ENCODE data around the gene TSSC4. TPM values are rescaled to one million over a fixed set of nuclear protein-coding genes. Genes with fewer than 3 reads are reported as not detected.

TSSC4 gene
- total RNA-seq, 1 donor from 2014 or later, result 40.6 TPM

DNA sequence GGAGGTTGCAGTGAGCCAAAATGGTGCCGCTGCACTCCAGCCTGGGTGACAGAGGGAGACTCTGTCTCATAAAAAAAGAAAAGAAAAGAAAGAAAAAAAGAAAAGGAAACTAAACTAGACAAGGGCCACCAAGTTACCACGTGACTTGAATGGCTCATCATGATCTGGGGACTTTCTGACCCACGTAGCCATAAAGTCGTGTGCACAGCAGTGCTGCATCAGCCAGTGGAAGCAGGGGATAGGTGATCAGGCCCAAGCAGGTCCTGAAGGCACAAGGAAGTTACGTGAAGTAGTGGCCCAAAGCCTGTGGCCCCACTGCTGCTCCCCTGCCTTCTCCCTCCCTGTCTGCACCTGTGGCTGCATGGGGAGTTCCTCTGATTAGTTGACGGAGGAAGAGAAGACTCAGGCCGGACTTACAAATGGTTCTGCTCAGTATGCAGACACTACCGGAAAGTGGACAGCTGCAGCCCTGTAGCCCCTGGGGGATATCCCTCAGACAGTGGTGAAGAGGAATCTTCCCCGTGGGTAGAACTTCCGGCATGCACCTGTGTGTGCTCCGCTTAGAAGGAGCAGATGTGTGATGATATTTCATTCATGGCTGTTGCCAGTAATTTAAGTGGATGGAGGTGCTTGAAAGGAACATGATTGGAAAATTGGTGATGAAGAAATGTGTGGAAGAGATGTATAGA lies 41.7 kb upstream of the TSSC4 start:
- H3K36me3 ChIP-seq, result no peaks in the 10 kb centered on the region
- intact Hi-C loops (cut with DNase I), result no loop called here
- H3K9me3 ChIP-seq, result no peaks in the 10 kb centered on the region
- TF ChIP-seq CTCF (IDR thresholded peaks at IDR 0.05), result no peak
- H3K27me3 ChIP-seq, result no peaks in the 10 kb centered on the region
- H3K4me3 ChIP-seq, result no peak overlapping the region
- H3K4me1 ChIP-seq, result no peaks in the 10 kb centered on the region
- ATAC-seq (no peak), DNase-seq (peak; percentile 21)
- H3K27ac ChIP-seq, result no peak overlapping the region

DNA sequence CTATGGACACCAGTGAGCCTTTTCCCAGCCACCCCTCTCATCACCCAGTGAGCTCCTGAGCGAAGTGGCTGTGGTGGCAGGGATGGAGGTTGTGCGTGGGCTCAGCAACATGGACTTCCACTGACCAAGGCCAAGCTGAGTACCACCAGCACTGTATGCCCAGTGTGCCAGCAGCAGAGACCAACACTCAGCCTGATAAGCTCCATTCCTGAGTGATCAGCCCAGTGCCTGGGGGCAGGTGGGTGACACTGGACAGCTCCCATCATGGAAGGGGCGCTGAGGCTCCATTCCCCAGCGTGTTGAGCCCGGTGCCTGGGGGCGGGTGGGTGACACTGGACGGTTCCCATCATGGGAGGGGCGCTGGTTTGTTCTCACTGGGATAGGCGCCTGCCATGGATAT lies 41.0 kb upstream of the TSSC4 start:
- Histone ChIP-seq H3K27me3 (no peaks in the 10 kb centered on the region), H3K4me3 (no peak overlapping the region), H3K36me3 (no peaks in the 10 kb centered on the region), H3K4me1 (no peaks in the 10 kb centered on the region), H3K27ac (no peak overlapping the region), H3K9me3 (no peaks in the 10 kb centered on the region)
- peak; percentile 47 for DNase-seq
- intact Hi-C loops (cut with DNase I), result no loop called here
- ATAC-seq, result no peak
- TF ChIP-seq CTCF (IDR thresholded peaks at IDR 0.05), result no peak

- Histone ChIP-seq H3K27ac (no peak overlapping the region), H3K4me1 (no peaks in the 10 kb centered on the region), H3K4me3 (no peak overlapping the region), H3K36me3 (no peaks in the 10 kb centered on the region), H3K9me3 (no peaks in the 10 kb centered on the region), H3K27me3 (no peaks in the 10 kb centered on the region)
- intact Hi-C loops (cut with DNase I), result no loop called here
- no peak for TF ChIP-seq CTCF (IDR thresholded peaks at IDR 0.05)
- DNase-seq (peak; percentile 60), ATAC-seq (no peak)
These were observed 40.4 kb upstream of the TSSC4 start for GRCh38 chr11:2360081-2360642.

- ATAC-seq, result peak; percentile 62
These were observed 39.0 kb upstream of the TSSC4 start for GRCh38 chr11:2361565-2361964.

GRCh38 chr11:2362414-2362813 lies 38.1 kb upstream of the TSSC4 start:
- no peak for TF ChIP-seq CTCF (IDR thresholded peaks at IDR 0.05)
- Histone ChIP-seq H3K4me1 (peaks cover 5% of the 10 kb centered on the region), H3K27me3 (no peaks in the 10 kb centered on the region), H3K36me3 (no peaks in the 10 kb centered on the region), H3K4me3 (no peak overlapping the region), H3K27ac (no peak overlapping the region), H3K9me3 (no peaks in the 10 kb centered on the region)
- intact Hi-C loops (cut with DNase I), result no loop called here
- no peak for ATAC-seq
- peak; percentile 28 for DNase-seq

More at GRCh38 chr11:2361565-2361964, 39.0 kb upstream of the TSSC4 start:
- Histone ChIP-seq H3K4me3 (no peak overlapping the region), H3K4me1 (peaks cover 5% of the 10 kb centered on the region), H3K9me3 (no peaks in the 10 kb centered on the region), H3K36me3 (no peaks in the 10 kb centered on the region), H3K27ac (no peak overlapping the region), H3K27me3 (no peaks in the 10 kb centered on the region)
- intact Hi-C loops (cut with DNase I), result no loop called here
- TF ChIP-seq CTCF (IDR thresholded peaks at IDR 0.05), result no peak
- peak; percentile 42 for DNase-seq
